Transverse colon (tissue), 3 donors: ENCODE results near the gene SYNE3.

ENCODE experiments used
- POLR2A ChIP-seq: fragments of 450-650 bp; IDR thresholded peaks from one replicate; pipeline ENCODE4 v1.6.1; 2016; ENCODE audit warnings: antibody characterized with exemption, mild to moderate bottlenecking, moderate library complexity
- TF ChIP-seq, protein P1 (sequence below), 5 experiments: fragments of 200-600 bp in 3 of 5; fragments of 450-650 bp in 2 of 5; sonication (generic) in 3 of 5; IDR thresholded peaks; 1 replicate in 2 of 5; 2 replicates in 3 of 5; pipeline ENCODE4 v1.5.1; 2016 to 2017; ENCODE audit warnings: antibody characterized with exemption in 5 of 5, inconsistent platforms in 3 of 5, mild to moderate bottlenecking in 2 of 5, moderate library complexity in 1 of 5

DNA sequence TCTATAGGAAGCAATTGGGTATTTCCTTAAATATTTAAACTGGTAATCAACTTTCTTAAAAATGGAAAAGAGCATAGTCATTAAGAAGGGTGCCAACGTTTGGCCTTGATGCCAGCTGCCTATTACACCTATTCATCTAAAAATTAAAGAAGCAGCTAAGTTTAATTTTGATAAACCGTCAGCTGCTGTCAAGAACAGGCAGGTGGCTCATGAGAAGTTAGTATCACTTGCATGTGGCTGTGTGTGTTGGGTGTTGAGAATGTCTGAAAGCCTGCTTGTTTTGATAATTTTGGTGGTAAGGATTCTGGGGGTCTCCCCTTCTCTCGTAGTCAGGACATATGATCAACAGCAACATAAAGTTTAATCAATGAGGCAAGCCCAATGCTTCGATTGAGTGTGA, 24.9 kb upstream of the SYNE3 start:
- no peak for TF ChIP-seq POLR2A
- TF ChIP-seq, protein P1, sequence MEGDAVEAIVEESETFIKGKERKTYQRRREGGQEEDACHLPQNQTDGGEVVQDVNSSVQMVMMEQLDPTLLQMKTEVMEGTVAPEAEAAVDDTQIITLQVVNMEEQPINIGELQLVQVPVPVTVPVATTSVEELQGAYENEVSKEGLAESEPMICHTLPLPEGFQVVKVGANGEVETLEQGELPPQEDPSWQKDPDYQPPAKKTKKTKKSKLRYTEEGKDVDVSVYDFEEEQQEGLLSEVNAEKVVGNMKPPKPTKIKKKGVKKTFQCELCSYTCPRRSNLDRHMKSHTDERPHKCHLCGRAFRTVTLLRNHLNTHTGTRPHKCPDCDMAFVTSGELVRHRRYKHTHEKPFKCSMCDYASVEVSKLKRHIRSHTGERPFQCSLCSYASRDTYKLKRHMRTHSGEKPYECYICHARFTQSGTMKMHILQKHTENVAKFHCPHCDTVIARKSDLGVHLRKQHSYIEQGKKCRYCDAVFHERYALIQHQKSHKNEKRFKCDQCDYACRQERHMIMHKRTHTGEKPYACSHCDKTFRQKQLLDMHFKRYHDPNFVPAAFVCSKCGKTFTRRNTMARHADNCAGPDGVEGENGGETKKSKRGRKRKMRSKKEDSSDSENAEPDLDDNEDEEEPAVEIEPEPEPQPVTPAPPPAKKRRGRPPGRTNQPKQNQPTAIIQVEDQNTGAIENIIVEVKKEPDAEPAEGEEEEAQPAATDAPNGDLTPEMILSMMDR (IDR thresholded peaks at IDR 0.05) = no peak
